Measurements from ENCODE around the gene COL27A1.

Gene COL27A1

DNA sequence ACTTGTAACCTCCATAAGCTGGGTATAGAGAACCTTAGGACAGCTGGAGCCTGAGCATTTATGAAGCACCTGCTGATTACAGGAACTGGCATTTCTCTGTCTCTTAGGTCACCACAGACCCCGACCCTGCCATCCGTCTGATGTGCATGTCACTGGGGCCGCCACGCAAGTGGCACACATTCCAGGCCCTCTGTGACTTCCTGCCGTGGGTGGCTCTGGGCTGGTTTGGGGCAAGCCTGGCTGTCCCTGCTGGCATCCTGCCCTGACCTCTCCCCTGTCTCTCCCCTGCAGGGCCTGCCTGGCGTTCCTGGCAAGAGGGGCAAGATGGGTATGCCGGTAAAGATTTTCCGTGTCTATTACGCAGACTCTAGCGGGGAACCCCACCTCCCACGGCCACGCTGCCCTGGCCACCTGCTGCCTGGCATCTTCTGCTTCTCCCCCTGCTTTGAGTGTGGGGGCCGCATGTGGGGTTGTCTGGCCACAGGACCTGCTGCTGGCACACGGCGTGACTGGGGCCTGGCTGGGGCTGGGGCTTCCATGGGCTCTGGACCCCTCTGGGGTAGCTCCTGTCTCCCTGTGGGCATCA, 55.4 kb downstream of the COL27A1 start:
- Histone ChIP-seq H3K14ac (ENCODE audit: low read length) (no peak overlapping the region), H3K23ac (ENCODE audit: low read depth, low read length, poor library complexity) (no peak overlapping the region), H3K9ac (ENCODE audit: low read depth, low read length, poor library complexity) (no peak overlapping the region), H2BK15ac (ENCODE audit: low read length) (no peak overlapping the region), H3K79me1 (ENCODE audit: low read depth, low read length) (no peaks in the 10 kb centered on the region), H2BK120ac (ENCODE audit: low read depth, low read length) (no peak overlapping the region), H2AFZ (ENCODE audit: low read length) (no peak overlapping the region), H3K36me3 (replicated peaks in 1 of 2; ENCODE audit: control insufficient read depth in 2 of 2, insufficient read depth in 2 of 2, low read length in 2 of 2) (peaks cover 11 to 15% of the 10 kb centered on the region in 2 donors), H3K27ac (replicated peaks; ENCODE audit: low read length) (no peak overlapping the region), H3K4me2 (ENCODE audit: insufficient read depth, low read length, poor library complexity, severe bottlenecking) (no peak overlapping the region), H2AK5ac (ENCODE audit: low read depth, low read length) (peak overlapping the region; percentile 44), H3K4me1 (ENCODE audit: control insufficient read depth in 2 of 2, insufficient read depth in 1 of 2, low read depth in 1 of 2, low read length in 2 of 2) (peaks cover 0 to 16% of the 10 kb centered on the region in 2 donors), H3K4me3 (ENCODE audit: low read length in 2 of 2) (no peak overlapping the region), H3K27me3 (ENCODE audit: control insufficient read depth in 3 of 3, insufficient read depth in 3 of 3, low read depth in 1 of 3, low read length in 3 of 3) (no peaks in the 10 kb centered on the region), H2BK5ac (ENCODE audit: low read length) (no peak overlapping the region), H3K18ac (ENCODE audit: low read length) (no peak overlapping the region), H4K91ac (ENCODE audit: low read depth, low read length, poor library complexity) (no peak overlapping the region), H4K8ac (ENCODE audit: low read depth, low read length) (no peak overlapping the region), H2BK12ac (ENCODE audit: low read length) (no peak overlapping the region), H3K4ac (ENCODE audit: low read length) (no peak overlapping the region), H3K9me3 (replicated peaks in 1 of 2; ENCODE audit: control insufficient read depth in 2 of 2, insufficient read depth in 1 of 2, low read depth in 1 of 2, low read length in 2 of 2) (no peaks in the 10 kb centered on the region)
- WGBS, 2 donors (ENCODE audit: extremely low coverage in 2 of 2, insufficient read length in 2 of 2, insufficient replicate concordance in 1 of 2): no CpG with 5 or more reads among the region's 15 CpGs
- DNase-seq (ENCODE audit: low spot score): no peak

DNA sequence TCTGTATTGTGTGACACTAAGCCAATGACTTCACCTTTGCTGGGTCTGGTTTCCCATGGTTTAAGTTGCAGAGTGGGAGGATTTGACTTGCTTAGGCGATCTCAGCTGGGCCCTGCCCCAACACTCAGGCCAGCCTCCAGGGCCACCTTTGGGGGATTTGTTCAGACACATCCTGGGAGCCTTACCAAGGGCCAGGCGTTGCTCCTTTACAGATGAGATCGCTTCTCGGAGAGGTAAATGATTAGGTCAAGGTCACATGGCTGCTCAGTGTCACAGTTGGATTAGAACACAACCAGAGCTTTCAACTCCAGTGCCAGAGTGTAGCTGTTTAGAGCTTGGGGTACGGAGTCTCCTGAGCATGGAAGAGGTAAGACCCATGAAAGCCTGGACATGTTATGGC, 57.5 kb downstream of the COL27A1 start:
- H3K4me3 ChIP-seq (ENCODE audit: low read length in 2 of 2): no peak overlapping the region
- no peak overlapping the region for H3K23ac ChIP-seq (ENCODE audit: low read depth, low read length, poor library complexity)
- no peak overlapping the region for H2BK12ac ChIP-seq (ENCODE audit: low read length)
- peaks cover 0 to 3% of the 10 kb centered on the region in 2 donors for H3K4me1 ChIP-seq (ENCODE audit: control insufficient read depth in 2 of 2, insufficient read depth in 1 of 2, low read depth in 1 of 2, low read length in 2 of 2)
- no peaks in the 10 kb centered on the region for H3K27me3 ChIP-seq (ENCODE audit: control insufficient read depth in 3 of 3, insufficient read depth in 3 of 3, low read depth in 1 of 3, low read length in 3 of 3)
- no peak overlapping the region for H2AFZ ChIP-seq (ENCODE audit: low read length)
- no peak overlapping the region for H3K14ac ChIP-seq (ENCODE audit: low read length)
- no peaks in the 10 kb centered on the region for H3K9me3 ChIP-seq (replicated peaks in 1 of 2; ENCODE audit: control insufficient read depth in 2 of 2, insufficient read depth in 1 of 2, low read depth in 1 of 2, low read length in 2 of 2)
- H3K79me1 ChIP-seq (ENCODE audit: low read depth, low read length): no peaks in the 10 kb centered on the region
- no peak overlapping the region for H2BK5ac ChIP-seq (ENCODE audit: low read length)
- no peak overlapping the region for H2BK15ac ChIP-seq (ENCODE audit: low read length)
- H3K27ac ChIP-seq (replicated peaks; ENCODE audit: low read length): no peak overlapping the region
- no peak overlapping the region for H3K4ac ChIP-seq (ENCODE audit: low read length)
- H3K4me2 ChIP-seq (ENCODE audit: insufficient read depth, low read length, poor library complexity, severe bottlenecking): no peak overlapping the region
- H3K9ac ChIP-seq (ENCODE audit: low read depth, low read length, poor library complexity): no peak overlapping the region
- peaks cover 11 to 15% of the 10 kb centered on the region in 2 donors for H3K36me3 ChIP-seq (replicated peaks in 1 of 2; ENCODE audit: control insufficient read depth in 2 of 2, insufficient read depth in 2 of 2, low read length in 2 of 2)
- no peak for DNase-seq (ENCODE audit: low spot score)
- H2AK5ac ChIP-seq (ENCODE audit: low read depth, low read length): no peak overlapping the region
- WGBS, 2 donors (ENCODE audit: extremely low coverage in 2 of 2, insufficient read length in 2 of 2, insufficient replicate concordance in 1 of 2): no CpG with 5 or more reads among the region's 5 CpGs
- H4K91ac ChIP-seq (ENCODE audit: low read depth, low read length, poor library complexity): no peak overlapping the region
- no peak overlapping the region for H2BK120ac ChIP-seq (ENCODE audit: low read depth, low read length)
- no peak overlapping the region for H4K8ac ChIP-seq (ENCODE audit: low read depth, low read length)
- H3K18ac ChIP-seq (ENCODE audit: low read length): no peak overlapping the region

DNA sequence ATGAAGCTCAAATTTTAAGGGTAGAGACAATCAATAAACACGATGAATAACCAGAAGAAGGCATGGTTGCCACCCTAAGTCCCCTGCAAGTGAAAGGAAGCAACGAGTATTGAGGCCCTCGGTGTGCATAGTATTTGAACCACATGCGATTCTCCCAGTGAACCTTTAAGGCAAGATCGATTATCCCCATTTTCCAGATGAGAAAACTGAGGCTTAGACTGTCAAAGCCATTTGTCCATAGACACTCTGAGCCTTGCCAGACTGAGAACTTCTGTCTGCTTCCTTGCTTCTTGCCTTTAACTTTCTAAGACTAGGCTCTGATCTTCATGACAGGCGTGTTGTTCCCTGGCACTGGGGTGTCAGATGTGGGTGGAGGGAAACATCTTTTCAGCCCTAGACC, 58.2 kb downstream of the COL27A1 start:
- Histone ChIP-seq H3K4ac (ENCODE audit: low read length) (no peak overlapping the region), H3K27ac (replicated peaks; ENCODE audit: low read length) (no peak overlapping the region), H3K4me3 (ENCODE audit: low read length in 2 of 2) (no peak overlapping the region), H3K18ac (ENCODE audit: low read length) (no peak overlapping the region), H2BK12ac (ENCODE audit: low read length) (no peak overlapping the region), H2AK5ac (ENCODE audit: low read depth, low read length) (no peak overlapping the region), H2BK15ac (ENCODE audit: low read length) (no peak overlapping the region), H3K9me3 (replicated peaks in 1 of 2; ENCODE audit: control insufficient read depth in 2 of 2, insufficient read depth in 1 of 2, low read depth in 1 of 2, low read length in 2 of 2) (no peaks in the 10 kb centered on the region), H2AFZ (ENCODE audit: low read length) (no peak overlapping the region), H3K4me2 (ENCODE audit: insufficient read depth, low read length, poor library complexity, severe bottlenecking) (no peak overlapping the region), H3K23ac (ENCODE audit: low read depth, low read length, poor library complexity) (no peak overlapping the region), H3K27me3 (ENCODE audit: control insufficient read depth in 3 of 3, insufficient read depth in 3 of 3, low read depth in 1 of 3, low read length in 3 of 3) (no peaks in the 10 kb centered on the region), H3K9ac (ENCODE audit: low read depth, low read length, poor library complexity) (no peak overlapping the region), H4K8ac (ENCODE audit: low read depth, low read length) (no peak overlapping the region), H3K79me1 (ENCODE audit: low read depth, low read length) (no peaks in the 10 kb centered on the region), H4K91ac (ENCODE audit: low read depth, low read length, poor library complexity) (no peak overlapping the region), H3K4me1 (ENCODE audit: control insufficient read depth in 2 of 2, insufficient read depth in 1 of 2, low read depth in 1 of 2, low read length in 2 of 2) (peaks cover 0 to 2% of the 10 kb centered on the region in 2 donors), H3K14ac (ENCODE audit: low read length) (no peak overlapping the region), H3K36me3 (replicated peaks in 1 of 2; ENCODE audit: control insufficient read depth in 2 of 2, insufficient read depth in 2 of 2, low read length in 2 of 2) (peaks cover 14 to 15% of the 10 kb centered on the region in 2 donors), H2BK120ac (ENCODE audit: low read depth, low read length) (no peak overlapping the region), H2BK5ac (ENCODE audit: low read length) (no peak overlapping the region)
- DNase-seq (ENCODE audit: low spot score): no peak
- WGBS, 2 donors (ENCODE audit: extremely low coverage in 2 of 2, insufficient read length in 2 of 2, insufficient replicate concordance in 1 of 2): no CpG with 5 or more reads among the region's 6 CpGs

GRCh38 chr9:114214181-114214580, 58.8 kb downstream of the COL27A1 start:
- Histone ChIP-seq H3K27ac (replicated peaks; ENCODE audit: low read length) (no peak overlapping the region), H2BK15ac (ENCODE audit: low read length) (no peak overlapping the region), H3K14ac (ENCODE audit: low read length) (no peak overlapping the region), H3K4me3 (ENCODE audit: low read length in 2 of 2) (no peak overlapping the region), H3K4me1 (ENCODE audit: control insufficient read depth in 2 of 2, insufficient read depth in 1 of 2, low read depth in 1 of 2, low read length in 2 of 2) (no peaks in the 10 kb centered on the region), H3K79me1 (ENCODE audit: low read depth, low read length) (no peaks in the 10 kb centered on the region), H2BK120ac (ENCODE audit: low read depth, low read length) (no peak overlapping the region), H4K8ac (ENCODE audit: low read depth, low read length) (no peak overlapping the region), H3K27me3 (ENCODE audit: control insufficient read depth in 3 of 3, insufficient read depth in 3 of 3, low read depth in 1 of 3, low read length in 3 of 3) (no peaks in the 10 kb centered on the region), H4K91ac (ENCODE audit: low read depth, low read length, poor library complexity) (no peak overlapping the region), H3K36me3 (replicated peaks in 1 of 2; ENCODE audit: control insufficient read depth in 2 of 2, insufficient read depth in 2 of 2, low read length in 2 of 2) (peaks cover 12 to 15% of the 10 kb centered on the region in 2 donors), H3K18ac (ENCODE audit: low read length) (no peak overlapping the region), H3K9me3 (replicated peaks in 1 of 2; ENCODE audit: control insufficient read depth in 2 of 2, insufficient read depth in 1 of 2, low read depth in 1 of 2, low read length in 2 of 2) (no peaks in the 10 kb centered on the region), H2BK12ac (ENCODE audit: low read length) (no peak overlapping the region), H2AK5ac (ENCODE audit: low read depth, low read length) (no peak overlapping the region), H2BK5ac (ENCODE audit: low read length) (no peak overlapping the region), H3K4ac (ENCODE audit: low read length) (no peak overlapping the region), H3K23ac (ENCODE audit: low read depth, low read length, poor library complexity) (no peak overlapping the region), H3K9ac (ENCODE audit: low read depth, low read length, poor library complexity) (no peak overlapping the region), H3K4me2 (ENCODE audit: insufficient read depth, low read length, poor library complexity, severe bottlenecking) (no peak overlapping the region), H2AFZ (ENCODE audit: low read length) (no peak overlapping the region)
- WGBS, 2 donors (ENCODE audit: extremely low coverage in 2 of 2, insufficient read length in 2 of 2, insufficient replicate concordance in 1 of 2): no CpG with 5 or more reads among the region's 6 CpGs
- no peak for DNase-seq (ENCODE audit: low spot score)

Measured in neuronal stem cell (in vitro differentiated cells).